Mesangial cell (primary cell): ENCODE data around the gene CARMIL1. TPM values are rescaled to one million over a fixed set of nuclear protein-coding genes. Genes with fewer than 3 reads are reported as not detected.

ENCODE experiments used
- total RNA-seq: library from RNA; depleted of rRNA; stranded (reverse); fragments of >200 nt; gene quantifications from 2 replicates; pipeline ENCODE4 v1.2.3, GENCODE V29; 2015

CARMIL1 gene
- total RNA-seq = 13.2 and 25.7 TPM in 2 replicates

DNA sequence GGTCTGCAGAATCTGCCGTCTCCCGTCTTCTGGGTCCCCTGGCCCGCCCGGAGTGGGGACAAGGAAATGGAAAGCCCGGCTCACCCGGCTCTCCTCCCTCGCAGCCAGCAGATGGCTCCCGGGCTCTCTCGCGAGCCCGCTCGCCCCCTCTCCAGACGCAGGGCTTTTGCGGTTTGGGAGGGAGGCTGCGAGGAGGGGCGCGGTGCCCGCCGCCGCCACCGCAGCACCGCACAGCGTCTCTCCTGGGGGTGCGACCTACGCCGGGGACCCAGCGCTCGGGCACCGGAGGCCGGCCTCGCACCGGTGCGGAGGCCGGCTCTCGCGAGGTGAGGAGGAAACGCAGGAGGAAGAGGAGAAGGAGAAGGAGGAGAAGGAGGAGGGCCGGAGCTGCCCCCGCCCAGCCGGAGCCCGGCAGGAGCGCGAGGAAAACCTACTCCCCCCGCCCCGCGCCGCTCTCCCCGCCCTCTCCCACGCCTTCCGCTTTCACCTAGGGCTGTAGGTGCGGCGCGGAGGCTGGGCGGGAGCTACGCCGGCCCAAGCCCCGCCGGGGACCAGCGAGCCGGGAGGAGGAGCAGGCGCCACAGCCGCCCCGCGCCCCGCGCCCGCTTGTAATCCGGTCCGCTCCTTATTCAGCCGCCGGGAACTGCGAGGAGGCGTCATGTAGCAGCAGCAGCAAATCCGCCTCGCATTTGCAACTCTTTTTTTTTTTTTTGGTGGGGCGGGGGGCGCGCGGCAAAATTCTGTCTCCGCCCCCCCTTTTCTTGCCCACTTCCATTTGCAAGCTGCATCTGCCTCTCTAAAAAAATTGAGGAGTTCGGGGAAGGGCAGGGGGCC lies at the start of gene CARMIL1:
Gene CARMIL1 (plus strand): TSS at position 461 of the 834 bp plus-strand sequence. CDS start 422 bp downstream, outside the sequence.

DNA sequence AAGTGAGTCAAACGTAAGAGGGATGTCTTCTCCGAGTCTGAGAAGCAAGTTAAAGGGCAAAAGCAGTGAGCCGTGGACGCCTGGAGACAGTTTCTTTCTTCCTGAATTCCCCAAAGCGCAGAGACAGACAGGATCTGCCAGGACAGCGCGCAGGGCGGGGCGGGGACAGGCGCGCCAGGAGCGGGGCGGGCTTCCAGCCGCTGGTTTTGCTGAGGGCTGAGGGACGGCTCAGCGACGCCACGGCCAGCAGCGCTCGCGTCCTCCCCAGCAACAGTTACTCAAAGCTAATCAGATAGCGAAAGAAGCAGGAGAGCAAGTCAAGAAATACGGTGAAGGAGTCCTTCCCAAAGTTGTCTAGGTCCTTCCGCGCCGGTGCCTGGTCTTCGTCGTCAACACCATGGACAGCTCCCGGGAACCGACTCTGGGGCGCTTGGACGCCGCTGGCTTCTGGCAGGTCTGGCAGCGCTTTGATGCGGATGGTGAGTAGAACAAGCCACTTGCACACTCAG lies 372.9 kb downstream of the CARMIL1 start, which contains the start of gene SCGN:
Gene SCGN (plus strand): TSS at position 209 of the 509 bp plus-strand sequence. CDS start 189 bp downstream, at position 398.

